Measurements from ENCODE around the gene MARCHF3.

DNA sequence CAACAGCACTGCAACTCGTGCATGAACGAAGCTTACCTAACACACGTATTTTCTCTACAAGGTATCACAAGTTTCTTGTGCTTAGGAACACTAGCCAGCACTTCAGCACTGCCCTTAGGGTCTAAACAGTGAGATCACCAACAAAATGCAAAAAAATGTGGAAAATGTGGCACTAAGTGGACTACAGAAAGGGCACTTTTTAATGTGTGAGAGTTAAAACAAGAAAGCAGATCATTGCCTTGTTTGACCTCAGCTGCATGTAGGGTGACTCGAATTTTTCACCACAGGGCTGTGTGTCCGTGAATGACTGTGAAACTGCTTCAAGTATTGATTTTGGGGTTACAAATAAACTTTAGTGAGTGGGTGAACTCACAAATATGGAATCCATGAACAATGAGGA, 90.5 kb downstream of the MARCHF3 start:
- TF ChIP-seq FOXK2 (IDR thresholded peaks at IDR 0.05) = no peak
- TF ChIP-seq SP1 (IDR thresholded peaks at IDR 0.05) = no peak
- TF ChIP-seq ZNF384 (IDR thresholded peaks at IDR 0.05) = no peak
- TF ChIP-seq ARNT (IDR thresholded peaks at IDR 0.05) = no peak
- TF ChIP-seq PKNOX1 (IDR thresholded peaks at IDR 0.05) = no peak
- TF ChIP-seq SUZ12 (IDR thresholded peaks at IDR 0.05) = no peak
- no peak for TF ChIP-seq NFRKB (IDR thresholded peaks at IDR 0.05)
- TF ChIP-seq HDGF (IDR thresholded peaks at IDR 0.05; ENCODE audit: borderline replicate concordance) = no peak
